Colonic mucosa (tissue), 4 donors: ENCODE results near the gene KNTC1. TPM values are rescaled to one million over a fixed set of nuclear protein-coding genes. Genes with fewer than 3 reads are reported as not detected.
"Not testable (repeated sequence)": the region's sequence is repeated elsewhere in the genome, so short reads cannot be mapped to it uniquely, and the experiment has no call there.

Experiments
- DNase-seq: peaks from one replicate; pipeline ENCODE4 v3.0.0-alpha.2; 2020
- H3K27ac ChIP-seq: fragments of 200-600 bp; one replicate; pipeline ENCODE4 v1.8.0; 2021
- H3K27me3 ChIP-seq: fragments of 200-600 bp; one replicate; pipeline ENCODE4 v1.8.0; 2021
- H3K36me3 ChIP-seq: fragments of 200-600 bp; one replicate; pipeline ENCODE4 v1.8.0; 2021
- H3K4me1 ChIP-seq: fragments of 200-600 bp; one replicate; pipeline ENCODE4 v1.8.0; 2021; ENCODE audit warnings: mild to moderate bottlenecking
- H3K4me3 ChIP-seq: fragments of 200-600 bp; one replicate; pipeline ENCODE4 v1.8.0; 2021
- H3K9ac ChIP-seq, 2 donors: one replicate each; pipeline ENCODE4 v1.7.0; 2013; ENCODE audit warnings: control low read depth in 2 of 2, low read depth in 2 of 2, low read length in 2 of 2
- H3K9me3 ChIP-seq: fragments of 200-600 bp; one replicate; pipeline ENCODE4 v1.8.0; 2021
- intact Hi-C: fragments of 100-400 bp; cut with DNase I; formaldehyde crosslinking; loops from one replicate; pipeline ENCODE4 v1.14.1; 2022
- total RNA-seq, 2 donors: library from RNA; stranded (reverse); fragmentation: NEBNext Ultra II Directional in 1 of 2; extraction: Animal tissue kit (Norgen Biotek cat#: 25700) in 1 of 2; gene quantifications; one replicate each; pipeline ENCODE4 v1.2.1, GENCODE V29; 2021
- TF ChIP-seq, protein P1 (sequence below): fragments of 200-600 bp; IDR thresholded peaks from one replicate; pipeline ENCODE4 v1.8.0; 2022; ENCODE audit warnings: antibody characterized with exemption, mild to moderate bottlenecking
- donor health status: healthy.
- donor health status: DM: no; HTN: no; CAD: no.
- donor health status: DM: no; HTN: no; CAD: no.

KNTC1 gene
- total RNA-seq, 2 donors from 2014 or later: 15.1 to 41.2 TPM

DNA sequence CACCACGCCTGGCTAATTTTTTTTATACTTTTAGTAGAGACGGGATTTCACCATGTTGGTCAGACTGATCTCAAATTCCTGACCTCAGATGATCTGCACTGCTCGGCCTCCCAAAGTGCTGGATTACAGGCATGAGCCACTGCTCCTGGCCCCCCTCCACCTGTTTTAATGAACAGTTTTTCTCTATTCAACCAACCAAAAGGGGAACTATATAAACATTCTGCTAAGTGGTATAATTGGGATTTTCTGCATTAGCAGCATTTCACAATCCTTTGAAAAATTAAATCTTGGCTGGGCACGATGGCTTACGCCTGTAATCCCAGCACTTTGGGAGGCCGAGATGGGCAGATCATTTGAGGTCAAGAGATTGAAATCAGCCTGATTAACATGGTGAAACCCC lies 44.8 kb downstream of the KNTC1 start:
- Histone ChIP-seq H3K9me3 (no peaks in the 10 kb centered on the region), H3K4me1 (no peaks in the 10 kb centered on the region), H3K4me3 (no peak overlapping the region), H3K36me3 (no peaks in the 10 kb centered on the region), H3K27ac (no peak overlapping the region), H3K9ac (no peak overlapping the region), H3K27me3 (no peaks in the 10 kb centered on the region)
- TF ChIP-seq, protein P1, sequence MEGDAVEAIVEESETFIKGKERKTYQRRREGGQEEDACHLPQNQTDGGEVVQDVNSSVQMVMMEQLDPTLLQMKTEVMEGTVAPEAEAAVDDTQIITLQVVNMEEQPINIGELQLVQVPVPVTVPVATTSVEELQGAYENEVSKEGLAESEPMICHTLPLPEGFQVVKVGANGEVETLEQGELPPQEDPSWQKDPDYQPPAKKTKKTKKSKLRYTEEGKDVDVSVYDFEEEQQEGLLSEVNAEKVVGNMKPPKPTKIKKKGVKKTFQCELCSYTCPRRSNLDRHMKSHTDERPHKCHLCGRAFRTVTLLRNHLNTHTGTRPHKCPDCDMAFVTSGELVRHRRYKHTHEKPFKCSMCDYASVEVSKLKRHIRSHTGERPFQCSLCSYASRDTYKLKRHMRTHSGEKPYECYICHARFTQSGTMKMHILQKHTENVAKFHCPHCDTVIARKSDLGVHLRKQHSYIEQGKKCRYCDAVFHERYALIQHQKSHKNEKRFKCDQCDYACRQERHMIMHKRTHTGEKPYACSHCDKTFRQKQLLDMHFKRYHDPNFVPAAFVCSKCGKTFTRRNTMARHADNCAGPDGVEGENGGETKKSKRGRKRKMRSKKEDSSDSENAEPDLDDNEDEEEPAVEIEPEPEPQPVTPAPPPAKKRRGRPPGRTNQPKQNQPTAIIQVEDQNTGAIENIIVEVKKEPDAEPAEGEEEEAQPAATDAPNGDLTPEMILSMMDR: no peak
- no peak for DNase-seq
- intact Hi-C loops: no loop called here

DNA sequence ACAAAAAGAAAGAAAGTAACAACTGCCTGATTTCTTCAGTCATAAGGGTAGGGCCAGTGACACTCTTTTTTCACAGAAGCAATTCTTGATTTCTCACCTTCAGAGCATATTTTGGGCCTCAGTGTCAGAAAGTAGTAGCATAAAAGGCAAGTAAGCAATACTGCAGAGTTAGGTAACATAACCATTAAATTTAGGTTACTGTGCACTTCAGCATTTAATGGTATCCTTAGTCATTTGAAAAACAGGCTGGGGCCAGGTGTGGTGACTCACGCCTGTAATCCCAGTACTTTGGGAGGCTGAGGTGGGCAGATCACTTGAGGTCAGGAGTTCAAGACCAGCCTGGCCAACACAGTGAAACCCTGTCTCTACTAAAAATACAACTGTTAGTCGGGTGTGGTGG lies 56.2 kb downstream of the KNTC1 start:
- H3K9ac ChIP-seq, H3K27ac ChIP-seq, H3K36me3 ChIP-seq, H3K4me1 ChIP-seq, H3K9me3 ChIP-seq, H3K27me3 ChIP-seq, H3K4me3 ChIP-seq, DNase-seq, intact Hi-C loops: not testable (repeated sequence)

DNA sequence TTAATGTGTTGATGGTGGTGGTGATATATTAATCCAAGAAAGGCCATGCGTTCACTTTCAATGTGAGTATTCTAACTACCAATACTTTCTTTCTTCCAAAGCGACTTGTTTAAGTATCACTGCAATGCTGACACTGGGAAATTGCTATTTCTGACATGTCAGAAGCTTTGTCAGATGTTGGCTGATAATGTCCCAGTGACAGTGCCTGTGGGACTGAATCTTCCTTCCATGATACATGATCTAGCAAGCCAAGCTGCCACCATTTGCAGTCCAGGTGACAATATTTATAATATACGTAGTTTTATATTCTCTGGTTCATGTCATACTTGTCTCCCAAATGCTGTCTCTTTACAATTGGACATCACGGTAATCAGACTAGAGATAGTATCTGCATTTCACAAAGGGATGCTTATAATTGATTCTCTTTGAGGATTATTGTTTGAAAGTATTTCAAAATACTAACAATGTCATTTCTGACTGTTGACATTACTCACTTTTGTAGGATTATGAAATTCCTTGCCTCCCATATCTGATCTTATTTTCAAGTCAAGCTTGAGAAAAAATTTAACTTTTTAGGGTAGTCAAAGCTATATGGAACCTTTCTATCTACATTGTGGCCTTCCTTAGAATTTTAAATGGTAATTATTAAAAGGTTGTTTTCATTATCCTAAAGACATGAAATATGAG lies 57.3 kb downstream of the KNTC1 start:
- H3K4me1 ChIP-seq: no peaks in the 10 kb centered on the region
- no peak overlapping the region for H3K4me3 ChIP-seq
- H3K9me3 ChIP-seq: no peaks in the 10 kb centered on the region
- TF ChIP-seq, protein P1: no peak
- H3K9ac ChIP-seq: no peak overlapping the region
- no peak overlapping the region for H3K27ac ChIP-seq
- intact Hi-C loops: no loop called here
- no peak for DNase-seq
- H3K36me3 ChIP-seq: peaks cover 4% of the 10 kb centered on the region
- H3K27me3 ChIP-seq: no peaks in the 10 kb centered on the region

- intact Hi-C loops: no loop called here
- Histone ChIP-seq H3K27ac (no peak overlapping the region), H3K9me3 (no peaks in the 10 kb centered on the region), H3K27me3 (no peaks in the 10 kb centered on the region), H3K9ac (no peak overlapping the region), H3K36me3 (peaks cover 4% of the 10 kb centered on the region), H3K4me1 (no peaks in the 10 kb centered on the region), H3K4me3 (no peak overlapping the region)
- no peak for DNase-seq
- TF ChIP-seq, protein P1: no peak
Measured at GRCh38 chr12:122590990-122591389, 63.9 kb downstream of the KNTC1 start.

GRCh38 chr12:122591966-122592365 lies 64.9 kb downstream of the KNTC1 start:
- H3K4me1 ChIP-seq, DNase-seq, H3K36me3 ChIP-seq, H3K9me3 ChIP-seq, H3K4me3 ChIP-seq, intact Hi-C loops, H3K27ac ChIP-seq, H3K27me3 ChIP-seq, H3K9ac ChIP-seq: not testable (repeated sequence)

GRCh38 chr12:122592543-122592942 lies 65.5 kb downstream of the KNTC1 start:
- intact Hi-C loops, DNase-seq, H3K36me3 ChIP-seq, H3K4me3 ChIP-seq, H3K27ac ChIP-seq, H3K27me3 ChIP-seq, H3K9me3 ChIP-seq, H3K4me1 ChIP-seq, H3K9ac ChIP-seq: not testable (repeated sequence)

- intact Hi-C loops: no loop called here
- no peak overlapping the region for H3K9ac ChIP-seq
- no peak overlapping the region for H3K4me3 ChIP-seq
- H3K9me3 ChIP-seq: no peaks in the 10 kb centered on the region
- H3K27ac ChIP-seq: no peak overlapping the region
- no peak for DNase-seq
- no peaks in the 10 kb centered on the region for H3K36me3 ChIP-seq
- H3K27me3 ChIP-seq: no peaks in the 10 kb centered on the region
- H3K4me1 ChIP-seq: no peaks in the 10 kb centered on the region
- TF ChIP-seq, protein P1: no peak
Measured at GRCh38 chr12:122593910-122594309, 66.9 kb downstream of the KNTC1 start.
